Activated CD4-positive, CD25-positive, alpha-beta regulatory T cell treated with anti-CD3 and anti-CD28 coated beads, Interleukin-2, amount 50 U/mL, for 72 hours (primary cell): Measurements from ENCODE around the gene YAF2.
"Not testable (repeated sequence)": the region's sequence is repeated elsewhere in the genome, so short reads cannot be mapped to it uniquely, and the experiment has no call there.

Source experiments
- DNase-seq: peaks from one replicate; pipeline ENCODE4 v3.0.0; 2021

Gene YAF2

DNA sequence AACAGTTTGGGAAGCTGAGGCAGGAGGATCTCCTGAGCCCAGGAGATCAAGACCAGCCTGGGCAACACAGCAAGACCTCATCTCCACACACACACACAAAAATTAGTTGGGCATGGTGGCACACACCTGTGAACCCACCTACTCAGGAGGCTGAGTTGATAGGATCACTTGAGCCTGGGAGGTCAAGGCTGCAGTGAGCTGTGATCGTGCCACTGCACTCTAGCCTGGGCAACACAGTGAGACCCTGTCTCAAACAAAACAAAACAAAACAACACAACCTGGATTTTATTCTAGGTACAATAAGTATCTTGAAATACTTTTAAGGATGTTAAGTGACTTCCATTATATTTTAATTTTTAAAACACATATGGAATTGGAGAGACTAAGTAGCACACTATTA is 45.8 kb downstream of the YAF2 start:
- DNase-seq = no peak

DNA sequence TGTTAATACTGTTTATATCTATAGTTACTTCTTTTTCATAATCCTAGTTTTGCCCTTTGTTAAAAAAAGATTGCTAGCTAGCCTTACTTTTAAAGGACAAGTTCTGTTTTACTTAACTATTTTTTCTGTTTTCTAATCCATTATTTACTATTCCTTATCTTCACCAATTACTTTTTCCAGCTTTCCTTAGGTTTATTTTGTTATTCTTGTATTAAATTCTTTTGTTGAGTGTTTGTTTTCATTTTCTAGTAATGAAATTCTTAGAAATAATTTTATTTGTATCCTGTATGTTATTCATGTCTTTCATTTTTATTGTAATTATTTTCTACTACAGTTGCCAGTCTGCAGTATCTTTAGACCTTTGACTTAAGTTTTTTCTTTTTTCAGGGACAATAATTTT is 47.7 kb downstream of the YAF2 start:
- no peak for DNase-seq

DNA sequence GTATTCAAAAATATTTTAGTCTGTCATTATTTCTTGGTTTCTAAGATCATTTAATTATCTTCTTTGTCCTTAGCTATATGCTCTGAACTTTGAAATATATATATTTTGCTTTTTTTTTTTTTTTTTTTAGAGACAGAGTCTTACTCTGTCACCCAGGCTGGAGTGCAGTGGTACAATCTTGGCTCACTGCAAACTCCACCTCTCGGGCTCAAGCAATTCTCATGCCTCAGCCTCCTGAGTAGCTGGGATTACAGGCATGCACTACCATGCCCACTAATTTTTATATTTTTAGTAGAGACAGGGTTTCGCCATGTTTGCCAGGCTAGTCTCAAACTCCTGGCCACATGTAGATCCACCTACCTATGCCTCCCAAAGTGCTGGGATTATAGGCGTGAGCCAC is 49.8 kb downstream of the YAF2 start:
- DNase-seq = not testable (repeated sequence)

DNA sequence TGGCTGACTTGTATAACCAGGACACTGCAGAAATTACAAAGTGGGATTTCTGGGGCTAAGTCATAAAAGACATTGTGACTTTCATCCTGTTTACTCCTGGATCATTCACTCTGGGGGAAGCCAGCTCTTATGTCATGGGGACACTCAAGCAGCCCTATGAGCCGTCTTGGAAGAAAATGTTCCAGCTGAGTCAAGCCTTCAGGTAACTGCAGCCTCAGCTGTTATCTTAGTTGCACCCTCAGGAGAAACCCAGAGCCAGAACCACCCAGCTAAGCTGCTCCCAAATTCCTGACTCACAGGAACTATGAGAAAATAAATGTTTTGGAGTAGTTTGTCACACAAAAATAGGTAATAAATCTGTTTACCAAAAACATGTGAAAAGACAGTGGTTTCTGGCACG is 50.2 kb downstream of the YAF2 start:
- DNase-seq = no peak

DNA sequence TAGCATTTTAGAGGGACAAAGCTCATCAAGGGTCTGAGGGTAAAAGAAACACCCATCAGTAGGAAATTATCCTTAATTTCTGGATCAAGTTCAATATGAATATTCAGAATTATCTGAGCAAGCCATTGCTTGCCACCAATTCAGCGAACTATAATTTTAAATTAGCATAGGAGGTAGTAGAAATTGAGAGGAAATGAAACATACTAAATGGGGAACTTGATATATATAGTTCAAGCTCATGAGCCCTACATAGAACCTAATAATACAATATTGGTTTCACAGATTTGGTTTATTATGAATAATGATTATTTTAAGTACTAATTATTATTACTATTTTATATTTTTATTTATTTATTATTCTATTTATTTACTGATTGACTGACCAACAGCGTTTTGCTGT is 51.3 kb downstream of the YAF2 start:
- DNase-seq = no peak

DNA sequence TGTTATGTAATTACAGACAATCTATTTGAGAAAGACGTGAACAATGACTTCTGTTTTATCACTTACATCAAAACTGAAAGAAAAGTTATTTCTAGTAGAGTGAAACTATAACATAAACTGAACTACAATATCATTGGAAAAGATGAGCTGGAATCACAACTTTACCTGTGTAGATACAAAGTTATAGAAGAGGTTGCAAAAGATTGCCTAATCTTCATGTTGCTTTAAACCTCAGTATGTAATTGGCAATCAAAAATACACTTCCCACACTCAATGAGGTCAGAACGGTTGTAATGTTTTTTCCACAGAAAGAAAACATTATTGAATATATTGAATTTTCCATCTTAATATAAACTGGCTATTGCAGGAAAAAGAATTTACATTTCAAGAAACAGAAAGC is 55.7 kb downstream of the YAF2 start:
- no peak for DNase-seq

DNA sequence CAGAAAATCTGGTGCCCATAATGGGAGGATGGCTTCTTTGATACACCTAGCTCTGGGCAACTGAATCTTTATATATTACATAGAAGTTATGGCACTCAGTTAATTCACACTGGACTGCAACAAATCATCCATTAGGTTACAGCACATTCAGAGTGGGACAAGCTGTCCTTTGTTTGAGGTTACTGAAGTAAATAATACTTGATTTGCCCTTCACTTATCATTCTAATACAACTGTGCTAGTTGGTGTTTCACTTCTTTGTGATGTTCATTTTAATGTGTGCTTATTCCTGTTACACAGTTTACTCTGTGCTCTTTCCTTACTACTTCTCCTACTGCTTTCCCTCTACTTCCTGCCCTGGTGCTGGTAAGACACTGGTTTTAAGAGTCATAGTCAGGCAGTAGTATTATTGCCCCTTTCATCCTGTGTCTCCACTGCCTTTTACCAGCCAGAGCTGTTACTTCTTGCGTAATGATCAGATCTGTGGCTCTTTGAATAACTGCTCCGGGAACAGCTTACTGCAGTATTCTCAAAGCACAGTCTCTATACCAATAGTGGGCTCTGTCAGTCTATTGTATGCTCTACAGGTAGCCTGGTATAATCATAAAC is 57.0 kb downstream of the YAF2 start:
- no peak for DNase-seq

DNA sequence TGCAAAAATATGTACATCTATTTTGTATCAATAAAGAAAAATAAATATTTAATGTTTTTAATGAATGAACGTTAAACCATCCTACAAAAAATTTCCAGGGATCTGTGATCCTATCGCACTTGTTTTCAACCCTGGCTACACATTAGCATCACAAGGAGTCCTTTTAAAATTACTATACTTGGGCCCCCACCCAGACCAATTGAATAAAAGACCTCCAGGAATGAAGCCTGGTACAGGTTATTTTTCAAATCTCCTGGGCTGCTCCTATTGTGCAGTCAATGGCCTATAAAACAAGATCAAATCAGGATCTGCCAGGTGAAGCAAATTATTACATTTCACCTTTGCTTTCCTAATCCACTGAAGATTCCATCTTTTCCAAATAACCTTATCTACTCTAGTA is 59.9 kb downstream of the YAF2 start:
- no peak for DNase-seq

DNA sequence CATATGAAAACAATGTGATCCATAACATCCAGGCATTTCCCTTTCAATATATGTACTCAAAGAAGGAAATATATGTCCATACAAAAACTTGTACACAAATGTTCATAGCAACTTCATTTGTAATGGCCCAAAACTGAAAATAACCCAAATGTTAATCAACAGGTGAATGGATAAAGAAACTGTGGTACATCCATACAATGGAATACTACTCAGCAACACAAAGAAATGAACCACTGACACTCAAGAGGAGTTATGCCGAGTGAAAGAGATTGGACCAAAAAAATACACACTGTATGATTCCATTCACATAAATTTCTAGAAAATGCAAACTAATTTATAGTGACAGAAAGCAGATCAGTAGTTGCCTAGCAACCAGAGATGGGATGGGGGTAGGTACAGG is 63.1 kb downstream of the YAF2 start:
- DNase-seq = no peak

DNA sequence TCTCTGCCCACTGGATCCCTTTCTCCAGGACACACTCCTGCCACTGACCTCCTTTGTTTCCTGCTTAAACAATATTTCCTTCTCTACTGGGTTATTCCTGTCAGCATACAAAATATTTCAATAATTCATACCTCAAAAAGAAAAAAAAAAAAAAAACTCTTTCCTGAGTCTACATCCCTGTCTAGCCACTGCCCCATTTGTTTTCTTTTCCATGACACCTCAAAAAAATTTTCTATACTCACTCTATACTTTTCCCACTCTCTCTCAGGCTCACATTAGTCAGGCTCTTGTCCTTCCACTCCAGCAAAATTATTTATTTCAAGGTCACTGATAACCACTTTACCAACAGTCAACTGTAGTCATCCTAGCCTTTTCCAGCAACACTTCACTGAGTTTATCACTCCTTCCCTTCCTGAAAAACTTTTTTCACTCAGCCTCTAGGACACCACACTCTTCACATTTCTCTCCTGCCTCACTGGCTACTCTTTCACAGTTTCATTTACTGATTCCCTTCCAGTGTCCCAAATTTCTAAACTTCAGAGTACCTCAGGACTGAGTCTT is 64.0 kb downstream of the YAF2 start:
- DNase-seq = no peak

DNA sequence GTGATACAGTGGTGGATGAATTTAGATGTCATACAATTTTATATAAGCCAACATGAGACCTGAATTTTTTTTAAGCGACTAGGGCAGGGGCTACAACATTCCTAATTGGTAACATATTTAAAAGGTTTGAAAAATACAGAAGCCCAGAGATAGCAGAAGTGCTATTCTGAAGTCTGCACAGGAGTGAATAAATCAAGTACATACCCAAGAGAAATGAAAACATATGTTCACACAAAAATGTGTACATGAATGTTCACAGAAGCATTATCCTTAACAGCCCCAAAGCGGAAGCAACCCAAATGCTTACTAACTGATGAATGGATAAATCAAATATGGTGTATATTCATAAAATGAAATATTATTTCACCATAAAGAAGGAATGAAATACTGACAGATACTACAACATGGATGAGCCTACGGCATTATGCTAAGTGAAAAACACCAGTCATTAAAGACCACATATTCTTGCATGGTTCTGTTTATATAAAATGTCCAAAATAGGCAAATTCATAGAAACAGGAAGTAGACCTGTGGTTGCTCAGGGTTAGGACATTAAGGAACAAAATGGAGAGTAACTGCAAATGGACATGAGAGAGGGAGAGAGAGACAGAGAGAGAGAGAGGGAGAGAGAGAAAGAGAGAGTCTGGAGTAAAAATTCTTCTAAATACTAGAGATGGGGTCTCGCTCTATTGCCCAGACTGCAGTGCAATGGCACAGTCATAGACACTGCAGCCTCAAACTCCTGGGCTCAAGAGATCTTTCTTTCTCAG is 65.4 kb downstream of the YAF2 start:
- DNase-seq = no peak

DNA sequence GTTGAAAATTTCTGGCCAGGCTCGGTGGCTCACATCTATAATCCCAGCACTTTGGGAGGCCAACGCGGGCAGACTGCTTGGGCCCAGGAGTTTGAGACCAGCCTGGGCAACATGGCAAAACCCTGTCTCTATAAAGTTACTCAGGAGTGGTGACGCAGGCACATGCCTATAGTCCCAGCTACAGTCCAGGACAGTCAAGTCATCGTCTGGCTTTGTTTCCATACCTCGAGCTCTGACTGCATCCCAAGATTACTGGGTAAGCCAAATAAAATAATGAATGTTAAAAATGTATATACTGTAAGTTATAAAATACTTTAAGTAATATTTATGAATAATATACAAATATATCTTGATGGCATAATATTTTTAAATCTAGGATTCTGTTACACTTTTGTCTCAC is 70.3 kb downstream of the YAF2 start:
- DNase-seq = no peak

DNA sequence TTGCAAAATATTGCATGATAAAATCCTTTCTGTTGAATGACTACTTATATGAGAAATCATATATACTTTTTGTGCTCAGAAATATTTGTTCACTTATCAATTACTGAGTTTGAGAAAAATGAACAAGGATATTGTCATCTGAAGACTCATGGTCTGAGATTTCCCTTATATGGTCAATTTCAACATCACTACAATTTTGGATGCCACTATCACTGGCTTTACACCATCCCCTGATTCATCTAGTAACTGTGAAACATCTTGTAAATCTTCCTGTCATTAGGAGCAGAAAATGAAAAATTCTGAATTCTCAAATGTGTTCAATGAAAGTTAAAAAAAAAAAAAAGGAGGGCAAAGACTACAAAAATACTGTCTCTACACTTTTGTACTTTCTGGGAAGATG is 71.5 kb downstream of the YAF2 start:
- DNase-seq = no peak

DNA sequence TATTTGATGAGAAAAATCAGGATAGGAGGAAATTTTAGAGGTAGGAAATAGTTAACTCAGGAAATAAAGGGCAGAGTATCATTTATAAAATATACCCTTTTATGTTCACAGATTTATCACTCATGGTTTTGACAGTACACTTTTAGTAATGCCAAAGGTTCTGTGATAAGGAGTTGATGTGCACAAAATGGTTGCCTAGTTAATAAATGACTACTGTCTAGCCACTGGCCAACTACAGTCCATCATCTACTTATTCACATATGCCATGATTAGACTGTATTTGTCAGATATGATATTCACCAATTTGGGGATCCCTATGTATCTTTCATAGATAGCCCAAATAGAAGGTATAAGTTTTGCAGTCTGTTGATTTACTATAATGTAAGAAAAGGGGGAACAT is 74.1 kb downstream of the YAF2 start:
- DNase-seq = no peak

DNA sequence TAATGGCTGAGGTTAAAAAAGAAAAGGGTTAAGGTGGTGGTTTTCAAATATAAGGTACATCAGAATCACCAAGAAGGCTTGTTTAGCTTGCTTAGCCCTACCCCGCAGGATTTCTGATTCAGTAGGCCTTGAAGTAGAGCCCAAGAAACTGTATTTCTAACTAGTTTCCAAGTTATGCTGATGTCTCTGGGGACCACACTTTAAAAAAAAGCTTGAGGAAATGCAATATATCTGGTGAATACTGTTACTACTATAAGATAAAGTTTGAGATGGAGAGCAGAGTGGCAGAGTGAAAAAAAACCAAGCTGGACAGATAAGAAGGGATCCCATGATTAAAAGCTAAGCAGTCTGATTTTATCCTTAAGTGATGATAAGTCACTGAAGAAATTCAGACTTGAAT is 75.1 kb downstream of the YAF2 start:
- DNase-seq = no peak

DNA sequence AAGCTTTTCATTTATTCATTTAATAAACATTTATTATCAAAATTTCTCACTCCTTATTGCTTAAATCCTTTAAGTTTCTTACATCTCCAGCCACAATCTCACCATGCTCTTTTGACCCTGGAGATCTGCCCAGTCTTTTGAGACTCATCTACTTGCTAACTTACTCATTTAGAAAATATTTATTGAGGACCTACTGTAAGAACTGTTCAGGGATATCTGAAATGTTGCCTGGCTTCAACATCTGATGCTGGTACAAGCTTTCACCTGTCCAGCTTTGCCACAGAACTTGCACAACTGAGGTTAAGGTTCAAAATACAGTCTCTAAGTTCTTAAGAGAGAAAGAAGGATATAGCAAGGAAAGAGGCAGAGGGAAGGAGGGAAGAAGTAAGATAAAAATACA is 75.9 kb downstream of the YAF2 start:
- no peak for DNase-seq

DNA sequence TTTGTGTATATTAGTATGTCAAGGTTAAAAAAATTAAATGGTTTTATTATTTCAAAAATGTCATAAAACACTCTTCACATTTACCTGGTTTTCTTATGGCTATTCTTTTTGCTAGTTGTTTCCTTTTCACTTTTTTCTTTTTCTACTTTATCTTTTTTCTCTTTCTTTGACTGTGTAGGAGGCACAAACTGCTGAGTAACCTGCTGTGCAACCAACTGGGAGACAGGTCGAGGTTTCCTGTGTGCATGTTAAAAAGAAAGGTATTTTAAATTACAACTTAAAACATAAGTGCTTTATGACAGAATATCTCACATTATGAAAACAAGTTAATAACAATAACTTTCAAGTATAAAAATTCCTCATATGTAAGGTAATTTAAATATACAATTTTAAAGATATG is 76.5 kb downstream of the YAF2 start:
- DNase-seq = no peak

DNA sequence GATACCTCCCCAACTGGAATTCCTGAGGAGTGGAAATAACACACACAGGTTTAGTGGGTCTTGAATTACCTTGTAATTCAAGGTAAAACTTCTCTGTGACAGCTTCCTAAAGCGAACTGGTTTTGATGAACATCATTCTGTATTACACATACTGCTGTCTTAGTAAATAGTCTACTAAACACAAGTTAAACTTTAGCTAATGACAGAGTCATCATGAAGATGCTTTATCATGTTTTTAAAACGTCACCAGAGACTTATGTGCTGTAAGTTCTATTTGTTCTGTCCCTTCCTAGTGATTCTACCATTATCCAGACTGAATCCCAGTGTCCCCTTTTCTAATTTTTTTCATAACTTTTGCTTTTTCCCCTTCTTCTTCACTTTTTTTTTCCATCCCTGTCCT is 81.8 kb downstream of the YAF2 start:
- no peak for DNase-seq

DNA sequence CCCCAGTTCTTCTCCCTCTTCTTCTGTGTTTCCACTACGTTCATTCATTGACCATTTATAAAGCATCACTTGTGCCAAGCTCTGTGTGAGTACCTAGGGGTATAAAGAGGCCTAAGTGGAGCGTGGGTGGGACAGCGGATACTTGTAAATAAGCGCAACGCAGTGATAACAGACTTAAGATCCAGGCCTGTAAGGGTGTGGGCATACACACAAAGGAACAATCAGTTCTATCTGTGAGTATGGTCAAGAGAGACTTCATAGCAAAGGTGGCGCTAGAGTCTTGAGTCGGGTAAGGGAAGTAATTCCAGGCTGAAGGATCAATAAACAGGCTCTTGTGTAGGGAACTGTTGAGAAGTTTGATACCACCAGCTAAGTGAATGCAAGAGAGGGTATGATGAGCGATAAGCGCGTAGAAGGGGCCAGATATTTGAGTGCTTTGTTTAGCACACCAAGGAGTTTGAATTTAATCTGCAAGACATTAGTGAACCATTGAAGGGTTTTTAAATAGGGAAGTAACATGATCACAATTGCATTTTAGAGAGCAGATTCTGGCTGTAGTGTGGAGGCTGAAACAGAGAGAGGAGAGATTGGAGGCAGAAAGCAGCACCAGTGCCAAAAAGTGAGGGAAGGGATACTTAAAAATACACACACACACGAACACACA is 92.4 kb downstream of the YAF2 start:
- no peak for DNase-seq

DNA sequence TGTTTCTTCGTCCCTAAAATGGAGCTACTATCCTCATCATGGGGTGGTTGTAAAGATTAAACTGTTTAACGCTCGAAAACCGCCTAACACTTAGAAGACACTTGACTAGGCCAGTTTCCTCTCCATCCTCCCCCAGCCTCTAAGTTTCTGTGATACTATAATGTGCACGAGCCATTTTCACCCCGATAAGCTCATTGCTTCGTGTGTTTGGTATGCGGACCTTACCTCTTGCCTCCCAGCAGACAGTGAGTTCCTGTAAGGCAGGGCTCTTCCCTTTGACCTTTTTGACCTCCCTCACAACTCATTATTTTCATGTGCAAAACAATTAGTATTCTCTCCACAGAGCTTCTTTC is 92.9 kb downstream of the YAF2 start:
- no peak for DNase-seq

DNA sequence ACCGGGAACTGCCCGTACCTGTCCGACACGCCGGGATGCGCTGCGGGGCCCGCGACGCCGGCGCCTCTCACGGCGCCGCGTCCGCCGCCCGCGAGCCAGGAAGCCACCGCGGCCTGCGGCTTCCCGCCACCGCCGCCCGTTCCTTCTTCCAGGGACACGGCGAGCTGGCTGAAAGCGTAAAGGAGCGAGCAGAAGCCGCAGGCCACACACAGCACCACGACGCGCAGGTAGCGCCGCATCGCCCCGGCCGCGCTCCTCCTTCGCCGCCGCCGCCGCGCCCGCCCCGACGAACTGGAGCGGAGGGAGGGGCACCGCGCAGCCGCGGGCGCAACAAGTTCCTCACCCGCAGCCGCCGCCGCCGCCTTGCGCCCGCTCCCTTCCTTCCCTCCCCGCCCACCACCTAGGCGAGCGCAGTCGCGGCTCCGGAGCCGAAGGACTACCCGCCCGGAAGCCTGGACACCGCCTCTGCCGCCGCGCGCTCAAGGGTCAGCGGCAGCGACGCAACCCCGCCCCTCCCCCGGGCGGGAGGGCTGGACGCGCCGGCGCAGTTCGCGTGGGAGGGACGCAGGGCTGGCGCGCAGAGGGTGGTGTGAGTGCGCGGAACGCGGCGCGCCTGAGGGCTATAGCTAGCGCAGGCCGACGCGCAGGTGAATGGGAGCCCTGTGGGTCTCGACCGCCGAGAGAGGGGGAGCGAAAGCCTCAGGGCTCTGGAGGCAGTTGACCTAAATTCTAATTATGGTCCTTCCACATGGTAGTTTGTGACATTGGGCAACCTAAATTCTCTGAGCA is 93.4 kb downstream of the YAF2 start, which contains the start of gene GXYLT1:
Gene GXYLT1 (minus strand): TSS at position 467 of the 789 bp plus-strand sequence. CDS start 228 bp downstream, at position 239.
- DNase-seq = peak; percentile 89

DNA sequence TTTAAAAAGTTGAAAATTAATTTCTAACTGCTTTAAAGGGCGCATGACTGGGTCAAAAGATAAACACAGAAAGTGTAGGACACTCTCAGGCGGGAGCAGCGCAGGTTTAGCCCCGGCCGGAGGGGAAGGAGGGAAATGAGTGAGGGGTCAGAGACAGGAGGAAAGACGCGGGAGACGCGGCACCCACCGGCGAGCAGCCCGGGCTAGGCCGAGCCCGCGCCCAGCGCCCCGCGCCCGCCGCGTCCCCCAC is 94.0 kb downstream of the YAF2 start:
- DNase-seq = no peak

DNA sequence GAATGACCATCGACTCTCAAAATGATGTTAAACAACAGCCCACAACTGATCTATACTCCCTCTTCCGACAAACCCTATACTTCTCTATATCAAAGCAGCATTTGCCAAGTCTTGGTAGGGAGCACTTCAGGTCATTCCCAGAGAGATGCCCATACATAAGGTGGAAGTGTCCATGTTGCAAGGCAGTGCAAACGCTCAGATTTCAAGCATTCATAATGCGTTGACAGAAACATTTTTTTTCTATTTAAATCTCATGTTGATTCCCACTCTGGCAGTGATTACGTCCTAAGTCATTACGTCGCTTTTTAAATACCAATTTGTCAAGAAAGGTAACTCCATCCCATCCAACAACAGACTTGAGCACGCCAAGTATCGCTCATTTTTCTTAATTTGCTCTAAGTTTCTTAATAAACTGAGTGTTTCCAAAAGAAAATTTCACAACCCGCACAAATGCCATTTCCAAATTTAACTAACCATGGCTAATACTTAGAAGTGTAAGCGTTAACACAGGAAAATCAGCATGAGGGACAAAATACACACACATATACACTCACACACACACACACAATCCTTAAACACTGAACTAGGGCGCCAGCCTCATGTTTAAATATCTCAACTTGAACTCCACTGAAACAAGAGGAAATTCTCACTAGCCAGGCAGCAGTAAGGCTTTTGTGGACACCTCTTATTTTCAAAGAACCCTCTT is 94.4 kb downstream of the YAF2 start:
- DNase-seq = no peak
